Loucy (cell line): ENCODE measurements around the gene VSTM2B.

Experiments
- CTCF ChIP-seq: fragments of 200-600 bp; sonication (generic); conservative IDR thresholded peaks from 2 replicates; pipeline ENCODE4 v1.5.1; 2014; ENCODE audit warnings: mild to moderate bottlenecking, antibody characterized with exemption, low read length
- EZH2phosphoT487 ChIP-seq: fragments of 200-600 bp; IDR thresholded peaks from 2 replicates; pipeline ENCODE4 v1.6.1; 2018; ENCODE audit warnings: antibody characterized with exemption, mild to moderate bottlenecking, moderate library complexity, borderline replicate concordance

- TF ChIP-seq CTCF (no peak), EZH2phosphoT487 (no peak)
Observed at GRCh38 chr19:29509456-29509855, 16.3 kb upstream of the VSTM2B start.
